ENCODE measurements around the gene CIP2A.

The CIP2A gene

DNA sequence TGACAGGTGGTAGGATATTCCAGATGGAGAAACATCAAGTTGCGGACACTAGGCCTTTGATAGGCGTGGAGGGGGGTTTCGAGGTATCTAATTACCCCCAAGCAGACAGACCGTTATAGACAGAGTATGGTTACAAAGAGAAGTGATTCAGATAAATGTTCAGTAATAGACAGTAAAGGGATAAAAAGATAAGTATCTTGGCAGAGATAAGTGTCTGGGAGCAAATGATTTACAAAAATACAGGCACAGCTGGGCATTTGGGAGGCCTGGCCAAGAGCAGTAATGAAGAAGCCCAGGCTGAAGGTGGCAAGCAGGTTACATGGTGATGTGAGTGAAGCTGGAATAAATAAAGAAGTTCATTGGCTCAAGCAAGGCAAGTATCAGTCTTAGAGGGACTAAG lies 78.2 kb downstream of the CIP2A start:
- Histone ChIP-seq H3K36me3 (ENCODE audit: insufficient read depth, low read length) (no peaks in the 10 kb centered on the region), H3K9me3 (ENCODE audit: insufficient read depth, low read depth, low read length) (no peaks in the 10 kb centered on the region), H3K4me3 (ENCODE audit: low read length) (no peak overlapping the region), H3K27me3 (ENCODE audit: insufficient read depth, low read length) (no peaks in the 10 kb centered on the region), H3K4me1 (ENCODE audit: insufficient read depth, low read length) (no peaks in the 10 kb centered on the region; the same call in none of the 2 replicates), H3K9ac (ENCODE audit: low read depth, low read length) (no peak overlapping the region), H3K27ac (ENCODE audit: low read depth, low read length) (no peak overlapping the region)
- 96% methylated on average over 4 of the region's 4 CpGs for WGBS

GRCh38 chr3:108510496-108510895 lies 78.7 kb downstream of the CIP2A start, which contains the start of gene MYH15:
Gene MYH15, minus strand, starts transcription at chr3:108510596. Its CDS starts 66 bp downstream, at chr3:108510530.
- WGBS, result 95% methylated on average over 2 of the region's 3 CpGs
- H3K36me3 ChIP-seq (ENCODE audit: insufficient read depth, low read length), result no peaks in the 10 kb centered on the region
- no peaks in the 10 kb centered on the region for H3K9me3 ChIP-seq (ENCODE audit: insufficient read depth, low read depth, low read length)

DNA sequence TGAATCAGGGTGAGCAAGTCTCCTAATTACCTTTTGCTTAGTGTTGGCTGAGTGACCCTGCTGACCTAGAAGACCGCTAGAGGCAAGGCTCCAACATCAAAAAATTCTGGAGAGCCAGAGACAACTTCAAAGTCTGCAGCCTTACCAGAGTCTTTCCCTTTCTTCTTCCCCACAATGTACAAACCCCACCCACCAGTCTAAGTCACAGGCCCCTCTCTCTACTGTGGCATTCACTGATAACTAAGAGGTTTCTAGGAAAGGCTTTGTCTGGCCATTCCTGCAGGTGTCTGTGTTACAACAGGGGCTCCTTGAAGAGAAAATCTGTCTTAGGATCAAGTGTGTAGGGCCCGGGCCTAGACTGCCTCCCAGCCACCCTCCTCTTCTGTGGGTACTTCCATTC lies 79.4 kb downstream of the CIP2A start:
- H3K4me3 ChIP-seq (ENCODE audit: low read length), result no peak overlapping the region
- no peaks in the 10 kb centered on the region for H3K27me3 ChIP-seq (ENCODE audit: insufficient read depth, low read length)
- 91% methylated on average over 2 of the region's 2 CpGs for WGBS
- H3K9me3 ChIP-seq (ENCODE audit: insufficient read depth, low read depth, low read length), result no peaks in the 10 kb centered on the region
- H3K4me1 ChIP-seq (ENCODE audit: insufficient read depth, low read length), result no peaks in the 10 kb centered on the region; the same call in none of the 2 replicates
- no peaks in the 10 kb centered on the region for H3K36me3 ChIP-seq (ENCODE audit: insufficient read depth, low read length)
- no peak overlapping the region for H3K27ac ChIP-seq (ENCODE audit: low read depth, low read length)
- H3K9ac ChIP-seq (ENCODE audit: low read depth, low read length), result no peak overlapping the region

More at GRCh38 chr3:108510496-108510895, 78.7 kb downstream of the CIP2A start, which contains the start of gene MYH15:
- Histone ChIP-seq H3K4me1 (ENCODE audit: insufficient read depth, low read length) (no peaks in the 10 kb centered on the region; the same call in none of the 2 replicates), H3K27me3 (ENCODE audit: insufficient read depth, low read length) (no peaks in the 10 kb centered on the region), H3K4me3 (ENCODE audit: low read length) (no peak within 1 kb of the TSS), H3K9ac (ENCODE audit: low read depth, low read length) (no peak within 1 kb of the TSS), H3K27ac (ENCODE audit: low read depth, low read length) (no peak within 1 kb of the TSS)

- no peak overlapping the region for H3K27ac ChIP-seq (ENCODE audit: low read depth, low read length)
- no peak overlapping the region for H3K4me3 ChIP-seq (ENCODE audit: low read length)
- no peaks in the 10 kb centered on the region for H3K36me3 ChIP-seq (ENCODE audit: insufficient read depth, low read length)
- no peaks in the 10 kb centered on the region; the same call in none of the 2 replicates for H3K4me1 ChIP-seq (ENCODE audit: insufficient read depth, low read length)
- H3K9ac ChIP-seq (ENCODE audit: low read depth, low read length), result no peak overlapping the region
- no peaks in the 10 kb centered on the region for H3K27me3 ChIP-seq (ENCODE audit: insufficient read depth, low read length)
- no peaks in the 10 kb centered on the region for H3K9me3 ChIP-seq (ENCODE audit: insufficient read depth, low read depth, low read length)
- WGBS, result 96% methylated on average over 2 of the region's 3 CpGs
Observed at GRCh38 chr3:108509263-108509662, 80.0 kb downstream of the CIP2A start.

GRCh38 chr3:108507902-108508301 lies 81.3 kb downstream of the CIP2A start:
- Histone ChIP-seq H3K9me3 (ENCODE audit: insufficient read depth, low read depth, low read length) (peaks cover 3% of the 10 kb centered on the region; the same call in 1 of the 2 replicates), H3K4me1 (ENCODE audit: insufficient read depth, low read length) (no peaks in the 10 kb centered on the region; the same call in none of the 2 replicates), H3K36me3 (ENCODE audit: insufficient read depth, low read length) (no peaks in the 10 kb centered on the region), H3K27me3 (ENCODE audit: insufficient read depth, low read length) (no peaks in the 10 kb centered on the region), H3K27ac (ENCODE audit: low read depth, low read length) (no peak overlapping the region), H3K9ac (ENCODE audit: low read depth, low read length) (no peak overlapping the region), H3K4me3 (ENCODE audit: low read length) (no peak overlapping the region)

- 80% methylated on average over 1 of the region's 1 CpG for WGBS
- Histone ChIP-seq H3K4me3 (ENCODE audit: low read length) (no peak overlapping the region), H3K9me3 (ENCODE audit: insufficient read depth, low read depth, low read length) (peaks cover 3% of the 10 kb centered on the region; the same call in 1 of the 2 replicates), H3K36me3 (ENCODE audit: insufficient read depth, low read length) (no peaks in the 10 kb centered on the region), H3K27me3 (ENCODE audit: insufficient read depth, low read length) (no peaks in the 10 kb centered on the region), H3K4me1 (ENCODE audit: insufficient read depth, low read length) (no peaks in the 10 kb centered on the region; the same call in none of the 2 replicates), H3K9ac (ENCODE audit: low read depth, low read length) (no peak overlapping the region), H3K27ac (ENCODE audit: low read depth, low read length) (no peak overlapping the region)
Observed at GRCh38 chr3:108505811-108506210, 83.4 kb downstream of the CIP2A start.

GRCh38 chr3:108503722-108504121 lies 85.5 kb downstream of the CIP2A start:
- H3K36me3 ChIP-seq (ENCODE audit: insufficient read depth, low read length), result no peaks in the 10 kb centered on the region
- no peak overlapping the region for H3K4me3 ChIP-seq (ENCODE audit: low read length)
- H3K4me1 ChIP-seq (ENCODE audit: insufficient read depth, low read length), result no peaks in the 10 kb centered on the region; the same call in 1 of the 2 replicates
- H3K27ac ChIP-seq (ENCODE audit: low read depth, low read length), result no peak overlapping the region
- H3K9me3 ChIP-seq (ENCODE audit: insufficient read depth, low read depth, low read length), result peaks cover 3% of the 10 kb centered on the region; the same call in 1 of the 2 replicates
- no peaks in the 10 kb centered on the region for H3K27me3 ChIP-seq (ENCODE audit: insufficient read depth, low read length)
- no peak overlapping the region for H3K9ac ChIP-seq (ENCODE audit: low read depth, low read length)

DNA sequence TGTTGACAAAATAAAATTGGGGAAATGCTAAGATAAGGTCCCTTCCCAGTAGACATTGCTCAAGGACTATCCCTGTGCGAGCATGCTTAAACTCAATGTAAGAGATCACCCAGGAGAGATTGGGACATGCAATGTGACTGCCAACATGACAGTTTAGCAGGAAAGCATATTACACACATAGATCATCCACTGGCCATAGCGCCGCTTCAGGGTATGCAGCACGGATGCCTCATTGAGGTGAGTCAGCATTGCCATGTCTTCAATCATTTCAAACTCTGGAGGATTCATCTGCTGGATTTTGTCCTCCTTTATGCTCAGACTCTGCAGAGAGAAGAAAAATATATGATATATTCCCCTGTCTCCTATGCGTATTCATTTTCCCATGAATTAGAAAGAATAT lies 87.7 kb downstream of the CIP2A start:
- H3K4me1 ChIP-seq (ENCODE audit: insufficient read depth, low read length), result no peaks in the 10 kb centered on the region
- H3K4me3 ChIP-seq (ENCODE audit: low read length), result no peak overlapping the region
- no peaks in the 10 kb centered on the region for H3K36me3 ChIP-seq (ENCODE audit: insufficient read depth, low read length)
- H3K9ac ChIP-seq (ENCODE audit: low read depth, low read length), result no peak overlapping the region
- no peaks in the 10 kb centered on the region for H3K27me3 ChIP-seq (ENCODE audit: insufficient read depth, low read length)
- H3K9me3 ChIP-seq (ENCODE audit: insufficient read depth, low read depth, low read length), result peaks cover 3% of the 10 kb centered on the region; the same call in 1 of the 2 replicates
- H3K27ac ChIP-seq (ENCODE audit: low read depth, low read length), result no peak overlapping the region
- 98% methylated on average over 5 of the region's 5 CpGs for WGBS

GRCh38 chr3:108500728-108501127 lies 88.5 kb downstream of the CIP2A start:
- no peak overlapping the region for H3K9ac ChIP-seq (ENCODE audit: low read depth, low read length)
- no peaks in the 10 kb centered on the region for H3K27me3 ChIP-seq (ENCODE audit: insufficient read depth, low read length)
- H3K4me3 ChIP-seq (ENCODE audit: low read length), result no peak overlapping the region
- 82% methylated on average over 1 of the region's 1 CpG for WGBS
- H3K27ac ChIP-seq (ENCODE audit: low read depth, low read length), result no peak overlapping the region
- H3K36me3 ChIP-seq (ENCODE audit: insufficient read depth, low read length), result no peaks in the 10 kb centered on the region
- peaks cover 3% of the 10 kb centered on the region; the same call in 1 of the 2 replicates for H3K9me3 ChIP-seq (ENCODE audit: insufficient read depth, low read depth, low read length)
- no peaks in the 10 kb centered on the region for H3K4me1 ChIP-seq (ENCODE audit: insufficient read depth, low read length)
